A549 (cell line): ENCODE data around the gene HMG20B. TPM values are rescaled to one million over a fixed set of nuclear protein-coding genes. Genes with fewer than 3 reads are reported as not detected.

ENCODE experiments used
- ATAC-seq, 2 experiments: fragments of 200-7000 bp in 1 of 2; fragments of >200 bp in 1 of 2; cut with Nextera tagmentation in 1 of 2; cut with Tn5 transposase in 1 of 2; 3 replicates each; pipeline versions ENCODE4 v1.8.0 to v1.9.1; 2018 to 2020; ENCODE audit warnings: mild to moderate bottlenecking in 1 of 2, moderate library complexity in 1 of 2
- CTCF ChIA-PET: fragments of 300-600 bp; sonication (Branson Sonifier 250); formaldehyde crosslinking; extraction: SDS; loops from one replicate; lab custom pipeline; 2021; ENCODE audit warnings: antibody characterized with exemption, inconsistent platforms; lab: Yijun Ruan, JAX
- POLR2A ChIA-PET: fragments of 350-600 bp; formaldehyde crosslinking; extraction: SDS; loops from one replicate; lab custom pipeline; 2021; ENCODE audit warnings: antibody characterized with exemption, inconsistent platforms; lab: Yijun Ruan, JAX
- DNase-seq, 2 experiments: peaks; one replicate each; pipeline versions ENCODE4 v3.0.0 to v3.0.0-alpha.2; 2011 to 2016; ENCODE audit warnings: low read depth in 1 of 2, low spot score in 1 of 2
- FAIRE-seq: peaks from 2 replicates; lab custom pipeline; 2011; peaks lifted over from hg19 to GRCh38; lab: Jason Lieb, UNC
- H3K27ac ChIP-seq, 2 experiments: fragments of >200 bp; sonication (Bioruptor Twin); formaldehyde crosslinking; 3 replicates each; pipeline ENCODE4 v1.5.1; 2016 to 2017
- H3K4me1 ChIP-seq: fragments of >200 bp; sonication (Bioruptor Twin); formaldehyde crosslinking; 3 replicates; pipeline ENCODE4 v1.6.1; 2016
- H3K4me2 ChIP-seq: fragments of >200 bp; sonication (Bioruptor Twin); formaldehyde crosslinking; 3 replicates; pipeline ENCODE4 v1.6.1; 2016
- H3K4me3 ChIP-seq: fragments of >200 bp; sonication (Bioruptor Twin); formaldehyde crosslinking; 3 replicates; pipeline ENCODE4 v1.5.1; 2016
- H3K9me3 ChIP-seq: fragments of >200 bp; sonication (Bioruptor Twin); formaldehyde crosslinking; 3 replicates; pipeline ENCODE4 v1.6.1; 2016
- BHLHE40 ChIP-seq: IDR thresholded peaks from 2 replicates; pipeline ENCODE4 v1.6.1; 2012; ENCODE audit warnings: low read depth, low read length, inconsistent platforms
- CBX2 ChIP-seq: fragments of 200-600 bp; sonication (generic); IDR thresholded peaks from 2 replicates; pipeline ENCODE4 v1.6.1; 2016; ENCODE audit warnings: low read depth, mild to moderate bottlenecking, borderline replicate concordance
- EHF ChIP-seq: fragments of 250-450 bp; sonication (Bioruptor Pico); IDR thresholded peaks from 2 replicates; pipeline ENCODE4 v1.5.0; 2020; ENCODE audit warnings: mild to moderate bottlenecking
- EHMT2 ChIP-seq: fragments of 200-600 bp; sonication (generic); IDR thresholded peaks from 2 replicates; pipeline ENCODE4 v1.6.1; 2016; ENCODE audit warnings: antibody characterized with exemption, low read depth, mild to moderate bottlenecking, moderate library complexity
- FOSL2 ChIP-seq, 2 experiments: fragments of 450-650 bp in 1 of 2; fragments of >200 bp in 1 of 2; sonication (Bioruptor Twin) in 1 of 2; formaldehyde crosslinking; IDR thresholded peaks; 2 replicates each; pipeline versions ENCODE4 v1.5.0 to v1.6.1; 2016 to 2020; ENCODE audit warnings: mild to moderate bottlenecking in 1 of 2, moderate library complexity in 1 of 2
- FOXS1 ChIP-seq: fragments of 250-450 bp; sonication (Bioruptor Pico); IDR thresholded peaks from 2 replicates; pipeline ENCODE4 v1.5.0; 2020; ENCODE audit warnings: mild to moderate bottlenecking, moderate library complexity
- HOXB13 ChIP-seq: fragments of 250-450 bp; sonication (Bioruptor Pico); IDR thresholded peaks from 2 replicates; pipeline ENCODE4 v1.5.0; 2020; ENCODE audit warnings: low read depth, mild to moderate bottlenecking, moderate library complexity
- HOXB5 ChIP-seq: fragments of 250-450 bp; sonication (Bioruptor Pico); IDR thresholded peaks from 2 replicates; pipeline ENCODE4 v1.5.0; 2020; ENCODE audit warnings: mild to moderate bottlenecking, moderate library complexity
- KDM5A ChIP-seq: fragments of 200-600 bp; sonication (generic); IDR thresholded peaks from 2 replicates; pipeline ENCODE4 v1.6.1; 2016; ENCODE audit warnings: antibody characterized with exemption, mild to moderate bottlenecking
- MAFK ChIP-seq: fragments of 450-650 bp; IDR thresholded peaks from 2 replicates; pipeline ENCODE4 v1.6.1; 2014; ENCODE audit not compliant: partially characterized antibody
- MAZ ChIP-seq: fragments of 150-350 bp; IDR thresholded peaks from 2 replicates; pipeline ENCODE4 v1.6.1; 2014; ENCODE audit warnings: antibody characterized with exemption, low read depth, low read length, borderline replicate concordance
- NPAS2 ChIP-seq: fragments of 250-450 bp; sonication (Bioruptor Pico); IDR thresholded peaks from 2 replicates; pipeline ENCODE4 v1.8.0; 2022; ENCODE audit warnings: mild to moderate bottlenecking, moderate library complexity, borderline replicate concordance
- NR3C1 ChIP-seq: fragments of >200 bp; sonication (Bioruptor Twin); formaldehyde crosslinking; IDR thresholded peaks from 3 replicates; pipeline ENCODE4 v1.6.1; 2017
- PHF8 ChIP-seq: fragments of 200-600 bp; sonication (generic); IDR thresholded peaks from 2 replicates; pipeline ENCODE4 v1.6.1; 2016; ENCODE audit warnings: low read depth, mild to moderate bottlenecking, antibody characterized with exemption, moderate library complexity, borderline replicate concordance
- POLR2AphosphoS2 ChIP-seq: conservative IDR thresholded peaks from 2 replicates; pipeline ENCODE4 v1.6.1; 2012; ENCODE audit warnings: low read length, improper control_type of control experiment, inconsistent platforms
- RAD21 ChIP-seq, 2 experiments: fragments of >200 bp in 1 of 2; sonication (Bioruptor Twin) in 1 of 2; formaldehyde crosslinking in 1 of 2; IDR thresholded peaks in 1 of 2; conservative IDR thresholded peaks in 1 of 2; 2 replicates in 1 of 2; 3 replicates in 1 of 2; pipeline ENCODE4 v1.6.1; 2012 to 2018; ENCODE audit warnings: inconsistent platforms in 1 of 2
- SMC3 ChIP-seq: fragments of >200 bp; sonication (Bioruptor Twin); formaldehyde crosslinking; IDR thresholded peaks from 3 replicates; pipeline ENCODE4 v1.6.1; 2018; ENCODE audit warnings: inconsistent platforms
- TP53 ChIP-seq: fragments of 250-450 bp; sonication (Bioruptor Pico); IDR thresholded peaks from 2 replicates; pipeline ENCODE4 v1.5.0; 2021; ENCODE audit warnings: mild to moderate bottlenecking, moderate library complexity
- ZC3H11A ChIP-seq: fragments of 450-650 bp; IDR thresholded peaks from 2 replicates; pipeline ENCODE4 v1.6.1; 2014; ENCODE audit warnings: antibody characterized with exemption, mild to moderate bottlenecking
- WGBS: methylation state at CpG from one replicate; pipeline ENCODE4 v1.1.6; 2017; ENCODE audit errors: missing lambda C conversion rate; 5-methylcytosine and 5-hydroxymethylcytosine counted together
- polyA plus RNA-seq, 4 experiments: library from polyadenylated mRNA; depleted of rRNA in 3 of 4; stranded (reverse); fragments of >200 nt; fragmentation: RNase III in 1 of 4; extraction: RNeasy Plus Mini Kit Qiagen cat#74134 plus additional on column Dnase treatment in 1 of 4; gene quantifications; 2 replicates in 3 of 4; 3 replicates in 1 of 4; pipeline ENCODE4 v1.2.3, GENCODE V29; 2011 to 2017
- TF ChIP-seq, protein P1 (sequence below): fragments of 450-650 bp; IDR thresholded peaks from 2 replicates; pipeline ENCODE4 v1.6.1; 2014; ENCODE audit warnings: antibody characterized with exemption
- TF ChIP-seq, protein P2 (sequence below): fragments of >200 bp; sonication (Bioruptor Twin); formaldehyde crosslinking; IDR thresholded peaks from 2 replicates; pipeline ENCODE4 v1.6.1; 2016
- TF ChIP-seq, protein P3 (sequence below): fragments of >200 bp; sonication (Bioruptor Twin); formaldehyde crosslinking; IDR thresholded peaks from 3 replicates; pipeline ENCODE4 v1.6.1; 2016
- TF ChIP-seq, protein P4 (sequence below): fragments of 150-350 bp; IDR thresholded peaks from 2 replicates; pipeline ENCODE4 v1.6.1; 2014; ENCODE audit warnings: low read depth, mild to moderate bottlenecking, low read length
- TF ChIP-seq, protein P5 (sequence below): fragments of 250-450 bp; sonication (Bioruptor Pico); IDR thresholded peaks from 2 replicates; pipeline ENCODE4 v1.5.0; 2021; ENCODE audit warnings: mild to moderate bottlenecking, moderate library complexity, borderline replicate concordance
- TF ChIP-seq, protein P6 (sequence below): IDR thresholded peaks from 2 replicates; pipeline ENCODE4 v1.6.1; 2012; ENCODE audit warnings: low read depth, borderline replicate concordance
- TF ChIP-seq, protein P7 (sequence below): fragments of >200 bp; sonication (Bioruptor Twin); formaldehyde crosslinking; IDR thresholded peaks from 3 replicates; pipeline ENCODE4 v1.5.1; 2016

HMG20B gene
- polyA plus RNA-seq, 2 of the 4 experiments (the other 2 are of a cell fraction): 24.2 to 47.1 TPM

DNA sequence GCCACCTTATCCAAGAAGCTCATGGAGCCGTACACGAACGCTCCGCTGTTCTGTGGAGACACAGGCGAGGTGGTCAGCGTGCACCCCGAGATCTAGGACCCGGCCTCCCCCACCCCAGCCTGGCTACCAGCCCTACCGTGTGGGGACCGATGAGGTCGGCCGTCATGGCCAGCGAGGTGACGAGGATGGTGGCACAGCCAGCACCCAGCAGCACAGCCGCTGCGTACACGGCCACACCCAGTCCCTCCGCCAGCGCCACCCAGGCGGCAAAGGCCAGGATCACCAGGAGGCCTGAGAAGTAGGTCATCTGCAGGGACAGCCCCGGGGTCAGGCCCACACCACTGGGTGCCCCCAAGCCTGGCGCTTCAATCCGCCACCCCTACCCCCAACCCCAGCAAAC, 26.6 kb upstream of the HMG20B start:
- Histone ChIP-seq H3K27ac (no peak overlapping the region), H3K4me3 (no peak overlapping the region), H3K4me1 (no peaks in the 10 kb centered on the region), H3K9me3 (no peaks in the 10 kb centered on the region), H3K4me2 (no peak overlapping the region)
- DNase-seq (no peak), FAIRE-seq (no peak), ATAC-seq (no peak)
- 97% methylated on average over 12 of the region's 23 CpGs for WGBS
- ChIA-PET POLR2A (interaction anchor here (1.2 kb wide), 1 partner anchor 28 kb away, joined by 4 read pairs; no protein-coding TSS in a partner anchor), CTCF (interaction anchor here (0.8 to 6.6 kb wide), 19 partner anchors 10 to 241 kb away, joined by 3 to 100 read pairs (median 6); partner anchors contain the start of genes GIPC3, HMG20B and MFSD12)
- TF ChIP-seq MAFK (no peak), MAZ (no peak), KDM5A (no peak), FOXS1 (CRISPR knock-in tag) (no peak), HOXB13 (CRISPR knock-in tag) (no peak), PHF8 (no peak), HOXB5 (CRISPR knock-in tag) (no peak), EHF (CRISPR knock-in tag) (no peak), BHLHE40 (no peak), EHMT2 (no peak), CBX2 (no peak)
- TF ChIP-seq, protein P1, sequence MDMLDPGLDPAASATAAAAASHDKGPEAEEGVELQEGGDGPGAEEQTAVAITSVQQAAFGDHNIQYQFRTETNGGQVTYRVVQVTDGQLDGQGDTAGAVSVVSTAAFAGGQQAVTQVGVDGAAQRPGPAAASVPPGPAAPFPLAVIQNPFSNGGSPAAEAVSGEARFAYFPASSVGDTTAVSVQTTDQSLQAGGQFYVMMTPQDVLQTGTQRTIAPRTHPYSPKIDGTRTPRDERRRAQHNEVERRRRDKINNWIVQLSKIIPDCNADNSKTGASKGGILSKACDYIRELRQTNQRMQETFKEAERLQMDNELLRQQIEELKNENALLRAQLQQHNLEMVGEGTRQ: no peak
- TF ChIP-seq, protein P2, sequence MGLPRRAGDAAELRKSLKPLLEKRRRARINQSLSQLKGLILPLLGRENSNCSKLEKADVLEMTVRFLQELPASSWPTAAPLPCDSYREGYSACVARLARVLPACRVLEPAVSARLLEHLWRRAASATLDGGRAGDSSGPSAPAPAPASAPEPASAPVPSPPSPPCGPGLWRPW: no peak
- TF ChIP-seq, protein P3, sequence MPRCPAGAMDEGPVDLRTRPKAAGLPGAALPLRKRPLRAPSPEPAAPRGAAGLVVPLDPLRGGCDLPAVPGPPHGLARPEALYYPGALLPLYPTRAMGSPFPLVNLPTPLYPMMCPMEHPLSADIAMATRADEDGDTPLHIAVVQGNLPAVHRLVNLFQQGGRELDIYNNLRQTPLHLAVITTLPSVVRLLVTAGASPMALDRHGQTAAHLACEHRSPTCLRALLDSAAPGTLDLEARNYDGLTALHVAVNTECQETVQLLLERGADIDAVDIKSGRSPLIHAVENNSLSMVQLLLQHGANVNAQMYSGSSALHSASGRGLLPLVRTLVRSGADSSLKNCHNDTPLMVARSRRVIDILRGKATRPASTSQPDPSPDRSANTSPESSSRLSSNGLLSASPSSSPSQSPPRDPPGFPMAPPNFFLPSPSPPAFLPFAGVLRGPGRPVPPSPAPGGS: no peak
- TF ChIP-seq, protein P4, sequence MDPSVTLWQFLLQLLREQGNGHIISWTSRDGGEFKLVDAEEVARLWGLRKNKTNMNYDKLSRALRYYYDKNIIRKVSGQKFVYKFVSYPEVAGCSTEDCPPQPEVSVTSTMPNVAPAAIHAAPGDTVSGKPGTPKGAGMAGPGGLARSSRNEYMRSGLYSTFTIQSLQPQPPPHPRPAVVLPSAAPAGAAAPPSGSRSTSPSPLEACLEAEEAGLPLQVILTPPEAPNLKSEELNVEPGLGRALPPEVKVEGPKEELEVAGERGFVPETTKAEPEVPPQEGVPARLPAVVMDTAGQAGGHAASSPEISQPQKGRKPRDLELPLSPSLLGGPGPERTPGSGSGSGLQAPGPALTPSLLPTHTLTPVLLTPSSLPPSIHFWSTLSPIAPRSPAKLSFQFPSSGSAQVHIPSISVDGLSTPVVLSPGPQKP: no peak
- TF ChIP-seq, protein P5, sequence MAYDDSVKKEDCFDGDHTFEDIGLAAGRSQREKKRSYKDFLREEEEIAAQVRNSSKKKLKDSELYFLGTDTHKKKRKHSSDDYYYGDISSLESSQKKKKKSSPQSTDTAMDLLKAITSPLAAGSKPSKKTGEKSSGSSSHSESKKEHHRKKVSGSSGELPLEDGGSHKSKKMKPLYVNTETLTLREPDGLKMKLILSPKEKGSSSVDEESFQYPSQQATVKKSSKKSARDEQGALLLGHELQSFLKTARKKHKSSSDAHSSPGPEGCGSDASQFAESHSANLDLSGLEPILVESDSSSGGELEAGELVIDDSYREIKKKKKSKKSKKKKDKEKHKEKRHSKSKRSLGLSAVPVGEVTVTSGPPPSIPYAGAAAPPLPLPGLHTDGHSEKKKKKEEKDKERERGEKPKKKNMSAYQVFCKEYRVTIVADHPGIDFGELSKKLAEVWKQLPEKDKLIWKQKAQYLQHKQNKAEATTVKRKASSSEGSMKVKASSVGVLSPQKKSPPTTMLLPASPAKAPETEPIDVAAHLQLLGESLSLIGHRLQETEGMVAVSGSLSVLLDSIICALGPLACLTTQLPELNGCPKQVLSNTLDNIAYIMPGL (CRISPR knock-in tag): no peak

DNA sequence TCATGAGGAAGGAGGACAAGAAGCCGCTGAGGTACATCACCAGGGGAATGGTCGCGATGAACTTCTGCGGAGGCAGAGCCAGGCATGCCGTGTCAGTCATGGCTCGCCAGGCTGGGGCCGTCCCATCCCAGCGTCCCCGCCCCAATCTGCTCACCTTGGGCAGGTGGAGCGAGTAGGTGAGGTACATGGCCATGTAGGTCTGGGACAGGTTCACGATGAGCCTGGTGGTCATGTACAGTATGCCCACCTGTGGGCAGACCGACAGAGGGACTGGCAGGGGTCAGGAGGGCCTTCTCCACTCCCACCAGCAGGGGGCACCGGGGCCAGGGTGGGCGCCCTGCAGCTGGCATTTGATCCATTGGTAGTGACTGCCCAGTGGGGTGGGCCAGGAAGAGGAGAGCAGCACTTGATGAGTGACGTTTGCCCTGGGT, 25.4 kb upstream of the HMG20B start:
- CTCF ChIA-PET: interaction anchor here (1.0 to 6.6 kb wide), 11 partner anchors 9 to 242 kb away, joined by 3 to 100 read pairs (median 6); partner anchors contain the start of genes GIPC3, HMG20B and MFSD12
- no peak overlapping the region for H3K27ac ChIP-seq
- DNase-seq (no peak), FAIRE-seq (no peak), ATAC-seq (peak; percentile 16 to 49; a peak in 3 of 6 replicates)
- H3K4me3 ChIP-seq: no peak overlapping the region
- no peak overlapping the region for H3K4me2 ChIP-seq
- POLR2A ChIA-PET: interaction anchor here (0.6 to 1.0 kb wide), 2 partner anchors 9 to 60 kb away, joined by 3 read pairs; no protein-coding TSS in a partner anchor
- H3K4me1 ChIP-seq: no peaks in the 10 kb centered on the region
- H3K9me3 ChIP-seq: no peaks in the 10 kb centered on the region
- WGBS: 77% methylated on average over 11 of the region's 15 CpGs
- TF ChIP-seq RAD21 (conservative IDR thresholded peaks at IDR 0.05 in 1 of 2, IDR thresholded peaks at IDR 0.05 in 1 of 2) (peak in 1 of 2 experiments; percentile 21; a peak in 1 of 5 replicates), ZC3H11A (no peak), TP53 (no peak), POLR2AphosphoS2 (no peak), NPAS2 (CRISPR knock-in tag) (no peak), HOXB5 (CRISPR knock-in tag) (no peak), NR3C1 (no peak), FOXS1 (CRISPR knock-in tag) (no peak), FOSL2 (IDR thresholded peaks at IDR 0.05) (no peak), FOSL2 (CRISPR knock-in tag; IDR thresholded peaks at IDR 0.05) (no peak), SMC3 (peak; percentile 31; the same call in 1 of the 3 replicates)
- TF ChIP-seq, protein P6, sequence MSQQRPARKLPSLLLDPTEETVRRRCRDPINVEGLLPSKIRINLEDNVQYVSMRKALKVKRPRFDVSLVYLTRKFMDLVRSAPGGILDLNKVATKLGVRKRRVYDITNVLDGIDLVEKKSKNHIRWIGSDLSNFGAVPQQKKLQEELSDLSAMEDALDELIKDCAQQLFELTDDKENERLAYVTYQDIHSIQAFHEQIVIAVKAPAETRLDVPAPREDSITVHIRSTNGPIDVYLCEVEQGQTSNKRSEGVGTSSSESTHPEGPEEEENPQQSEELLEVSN: no peak
- TF ChIP-seq, protein P7, sequence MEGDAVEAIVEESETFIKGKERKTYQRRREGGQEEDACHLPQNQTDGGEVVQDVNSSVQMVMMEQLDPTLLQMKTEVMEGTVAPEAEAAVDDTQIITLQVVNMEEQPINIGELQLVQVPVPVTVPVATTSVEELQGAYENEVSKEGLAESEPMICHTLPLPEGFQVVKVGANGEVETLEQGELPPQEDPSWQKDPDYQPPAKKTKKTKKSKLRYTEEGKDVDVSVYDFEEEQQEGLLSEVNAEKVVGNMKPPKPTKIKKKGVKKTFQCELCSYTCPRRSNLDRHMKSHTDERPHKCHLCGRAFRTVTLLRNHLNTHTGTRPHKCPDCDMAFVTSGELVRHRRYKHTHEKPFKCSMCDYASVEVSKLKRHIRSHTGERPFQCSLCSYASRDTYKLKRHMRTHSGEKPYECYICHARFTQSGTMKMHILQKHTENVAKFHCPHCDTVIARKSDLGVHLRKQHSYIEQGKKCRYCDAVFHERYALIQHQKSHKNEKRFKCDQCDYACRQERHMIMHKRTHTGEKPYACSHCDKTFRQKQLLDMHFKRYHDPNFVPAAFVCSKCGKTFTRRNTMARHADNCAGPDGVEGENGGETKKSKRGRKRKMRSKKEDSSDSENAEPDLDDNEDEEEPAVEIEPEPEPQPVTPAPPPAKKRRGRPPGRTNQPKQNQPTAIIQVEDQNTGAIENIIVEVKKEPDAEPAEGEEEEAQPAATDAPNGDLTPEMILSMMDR: peak; percentile 32; the same call in 2 of the 3 replicates
- TF ChIP-seq, protein P4: no peak
